Spinal cord (tissue), 10 donors: ENCODE measurements around the gene CYP8B1. TPM values are rescaled to one million over a fixed set of nuclear protein-coding genes. Genes with fewer than 3 reads are reported as not detected.

Source experiments
- DNase-seq, 6 donors: peaks; one replicate each; pipeline versions ENCODE4 v3.0.0 to v3.0.0-alpha.2; 2013 to 2015; ENCODE audit warnings: low spot score in 6 of 6, low read depth in 4 of 6
- H3K27ac ChIP-seq: one replicate; pipeline ENCODE4 v1.5.1; 2013; ENCODE audit warnings: low read depth, low read length, control low read depth
- H3K27me3 ChIP-seq: one replicate; pipeline ENCODE4 v1.6.1; 2013; ENCODE audit warnings: low read length; ENCODE audit not compliant: control insufficient read depth, insufficient read depth
- H3K36me3 ChIP-seq: one replicate; pipeline ENCODE4 v1.6.1; 2013; ENCODE audit warnings: low read length; ENCODE audit not compliant: control insufficient read depth, insufficient read depth
- H3K4me1 ChIP-seq: one replicate; pipeline ENCODE4 v1.6.1; 2013; ENCODE audit warnings: low read length; ENCODE audit not compliant: control insufficient read depth, insufficient read depth
- H3K4me3 ChIP-seq: one replicate; pipeline ENCODE4 v1.5.1; 2013; ENCODE audit warnings: low read depth, low read length, control low read depth
- H3K9me3 ChIP-seq: one replicate; pipeline ENCODE4 v1.6.1; 2013; ENCODE audit warnings: low read length; ENCODE audit not compliant: control insufficient read depth, insufficient read depth
- WGBS: methylation state at CpG from one replicate; pipeline ENCODE4 v1.1.5; 2013; ENCODE audit warnings: missing lambda C conversion rate; ENCODE audit not compliant: insufficient coverage; 5-methylcytosine and 5-hydroxymethylcytosine counted together
- polyA plus RNA-seq, 2 donors: library from polyadenylated mRNA; unstranded; fragments of 120-200 nt; gene quantifications; one replicate each; pipeline ENCODE4 v1.2.1, GENCODE V29; 2013; ENCODE audit not compliant: insufficient read length in 2 of 2
- total RNA-seq, 2 donors: library from RNA; depleted of rRNA in 1 of 2; stranded (reverse); fragments of 120-200 nt in 1 of 2; fragments of >200 nt in 1 of 2; gene quantifications; one replicate each; pipeline versions ENCODE4 v1.2.3 to v1.2.4, GENCODE V29; 2013 to 2014
- donor health status: healthy.

CYP8B1 gene
- total and polyA plus RNA-seq, 4 donors = 0.08 to 0.09 TPM; not detected in 2

- Histone ChIP-seq H3K4me3 (no peak overlapping the region), H3K27ac (no peak overlapping the region), H3K27me3 (no peaks in the 10 kb centered on the region), H3K36me3 (no peaks in the 10 kb centered on the region), H3K9me3 (no peaks in the 10 kb centered on the region), H3K4me1 (no peaks in the 10 kb centered on the region)
- DNase-seq = no peak
- WGBS = 72% methylated on average over 3 of the region's 5 CpGs
Observed at GRCh38 chr3:42846685-42847522, 28.8 kb downstream of the CYP8B1 start.

- H3K36me3 ChIP-seq = no peaks in the 10 kb centered on the region
- H3K27ac ChIP-seq = no peak overlapping the region
- no peaks in the 10 kb centered on the region for H3K9me3 ChIP-seq
- H3K4me3 ChIP-seq = no peak overlapping the region
- 97% methylated on average over 3 of the region's 4 CpGs for WGBS
- no peaks in the 10 kb centered on the region for H3K4me1 ChIP-seq
- no peaks in the 10 kb centered on the region for H3K27me3 ChIP-seq
- DNase-seq = no peak
Observed at GRCh38 chr3:42844815-42845214, 30.9 kb downstream of the CYP8B1 start.

DNA sequence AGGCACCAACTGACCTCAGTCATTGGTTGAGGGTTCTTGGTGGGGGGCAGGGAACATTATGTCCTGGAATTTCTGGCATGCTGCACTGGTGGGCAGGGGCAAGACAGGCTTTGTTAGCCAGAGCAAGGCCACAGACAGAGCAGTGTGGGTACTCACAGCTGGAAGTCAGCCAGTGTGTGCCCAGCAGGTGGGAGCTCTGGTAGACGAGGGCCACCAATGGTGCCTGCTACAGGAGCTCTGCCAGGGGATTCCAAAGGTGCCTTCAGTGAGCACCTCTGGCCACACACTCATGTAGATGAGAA, 31.3 kb downstream of the CYP8B1 start:
- 27% methylated on average over 1 of the region's 1 CpG for WGBS
- Histone ChIP-seq H3K9me3 (no peaks in the 10 kb centered on the region), H3K4me1 (no peaks in the 10 kb centered on the region), H3K36me3 (no peaks in the 10 kb centered on the region), H3K4me3 (no peak overlapping the region), H3K27ac (no peak overlapping the region), H3K27me3 (no peaks in the 10 kb centered on the region)
- no peak for DNase-seq

DNA sequence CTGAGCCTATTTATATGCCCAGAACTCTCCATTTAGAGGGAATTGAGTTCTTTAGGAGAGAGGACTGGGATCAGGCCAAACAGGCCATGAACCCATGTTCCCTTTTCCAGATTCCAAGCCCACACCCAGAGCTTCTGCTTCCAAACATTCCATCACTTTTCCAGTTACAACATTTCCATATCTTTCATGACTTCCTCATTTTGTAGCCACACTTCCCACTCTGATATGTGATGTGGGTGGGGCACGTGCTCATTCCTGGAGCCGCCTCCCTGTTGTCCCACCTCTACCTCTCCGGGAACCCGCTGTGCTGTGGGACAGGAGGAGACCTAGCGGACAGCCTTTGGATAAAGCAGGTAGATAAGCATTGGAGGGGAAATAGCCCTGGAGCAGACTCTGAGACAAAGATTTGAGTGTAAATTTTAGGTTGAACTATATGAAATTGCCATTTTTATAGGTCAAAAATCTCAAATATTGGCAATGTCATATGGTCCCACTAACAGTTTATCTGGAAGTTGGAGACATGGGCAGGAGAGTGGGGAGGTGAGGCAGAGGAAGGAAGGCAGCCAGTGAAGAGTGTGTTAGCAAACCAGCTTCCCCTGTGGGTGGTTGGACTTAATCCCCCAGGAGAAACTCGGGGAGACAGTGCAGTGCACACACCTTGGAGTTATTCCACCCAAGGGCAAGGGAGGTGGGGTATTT, 31.8 kb downstream of the CYP8B1 start:
- no peak for DNase-seq
- Histone ChIP-seq H3K9me3 (no peaks in the 10 kb centered on the region), H3K4me1 (no peaks in the 10 kb centered on the region), H3K4me3 (no peak overlapping the region), H3K27me3 (no peaks in the 10 kb centered on the region), H3K36me3 (no peaks in the 10 kb centered on the region), H3K27ac (no peak overlapping the region)
- WGBS = 86% methylated on average over 2 of the region's 6 CpGs

- no peaks in the 10 kb centered on the region for H3K4me1 ChIP-seq
- WGBS = 57% methylated on average over 1 of the region's 1 CpG
- H3K27me3 ChIP-seq = no peaks in the 10 kb centered on the region
- H3K4me3 ChIP-seq = no peak overlapping the region
- H3K9me3 ChIP-seq = no peaks in the 10 kb centered on the region
- H3K36me3 ChIP-seq = no peaks in the 10 kb centered on the region
- DNase-seq = no peak
- no peak overlapping the region for H3K27ac ChIP-seq
Observed at GRCh38 chr3:42841332-42841731, 34.3 kb downstream of the CYP8B1 start.

DNA sequence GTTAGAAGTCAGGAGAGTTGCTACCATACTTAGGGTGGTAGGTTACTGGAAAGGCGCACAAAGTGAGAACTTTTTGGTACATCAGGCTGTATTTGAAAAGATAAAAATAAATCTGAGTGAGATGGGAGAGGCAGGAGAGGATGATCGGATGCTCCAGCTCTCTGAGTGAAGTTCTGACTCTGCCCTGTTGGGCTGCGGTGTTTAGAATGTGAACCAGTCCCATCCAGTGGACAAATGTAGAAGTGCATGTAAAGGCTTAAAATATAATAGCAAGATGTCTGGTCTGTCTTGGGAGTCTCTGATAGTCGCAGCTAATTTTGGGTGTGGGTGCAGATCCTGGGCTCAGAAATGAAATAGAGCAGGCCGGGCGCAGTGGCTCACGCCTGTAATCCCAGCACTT, 36.1 kb downstream of the CYP8B1 start:
- no peak overlapping the region for H3K27ac ChIP-seq
- H3K4me1 ChIP-seq = no peaks in the 10 kb centered on the region
- H3K27me3 ChIP-seq = no peaks in the 10 kb centered on the region
- WGBS = 35% methylated on average over 4 of the region's 7 CpGs
- H3K4me3 ChIP-seq = no peak overlapping the region
- peak in 5 of 6 donors; percentile 45 to 91 (median 50) for DNase-seq
- no peaks in the 10 kb centered on the region for H3K36me3 ChIP-seq
- no peaks in the 10 kb centered on the region for H3K9me3 ChIP-seq

- DNase-seq = no peak
- no CpG with 5 or more reads among the region's 4 CpGs for WGBS
- Histone ChIP-seq H3K4me1 (no peaks in the 10 kb centered on the region), H3K4me3 (no peak overlapping the region), H3K9me3 (no peaks in the 10 kb centered on the region), H3K36me3 (no peaks in the 10 kb centered on the region), H3K27ac (no peak overlapping the region), H3K27me3 (no peaks in the 10 kb centered on the region)
Observed at GRCh38 chr3:42838571-42838970, 37.1 kb downstream of the CYP8B1 start.

DNA sequence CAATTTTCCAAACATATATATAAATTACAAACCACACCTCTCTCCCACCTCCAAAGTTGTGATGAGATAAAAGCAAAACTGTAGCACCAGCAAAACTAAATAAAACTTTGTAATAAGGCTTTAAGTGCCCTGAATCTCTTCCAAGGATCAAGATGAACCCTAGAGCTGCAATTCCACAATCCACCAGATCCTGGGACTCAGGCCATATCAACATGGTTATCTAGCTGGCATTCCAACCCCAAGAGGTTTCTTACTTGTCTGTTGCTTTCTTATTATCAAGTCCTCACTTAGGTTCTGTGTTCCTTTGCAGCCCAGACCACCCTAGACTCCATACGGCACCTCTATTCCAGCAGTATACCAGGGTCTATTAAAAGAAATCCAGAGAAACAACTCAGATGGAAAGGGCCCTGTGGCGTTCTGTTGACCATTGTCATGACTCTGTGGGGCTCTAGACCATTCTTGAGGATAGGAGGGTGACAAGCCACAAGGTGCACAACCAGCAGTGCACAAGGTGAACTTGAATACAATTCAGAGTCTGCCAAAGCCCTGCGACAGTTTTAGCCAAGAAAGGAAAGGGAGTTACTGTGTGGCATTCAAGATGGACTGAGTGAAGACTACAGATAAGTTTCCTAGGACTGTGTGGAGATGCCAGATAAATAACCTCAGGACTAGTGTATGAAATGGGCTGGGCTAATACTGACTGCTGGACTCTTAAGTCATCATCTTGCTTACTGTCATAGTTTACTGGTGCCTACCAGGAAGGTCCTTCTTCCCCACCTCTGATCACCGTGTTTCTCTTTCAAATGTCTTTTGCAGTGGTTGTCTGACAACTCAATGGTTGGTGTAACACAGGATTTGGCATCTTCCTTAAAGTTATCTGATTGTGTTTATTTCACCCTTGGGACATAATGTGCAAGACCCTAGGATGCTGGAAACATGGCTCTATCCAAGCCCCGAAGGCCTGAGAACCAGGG, 39.2 kb downstream of the CYP8B1 start:
- 74% methylated on average over 3 of the region's 5 CpGs for WGBS

GRCh38 chr3:42831321-42831713, 44.4 kb downstream of the CYP8B1 start:
- no peak overlapping the region for H3K4me3 ChIP-seq
- DNase-seq = peak in 2 of 6 donors; percentile 69 to 70
- H3K27me3 ChIP-seq = no peaks in the 10 kb centered on the region
- H3K27ac ChIP-seq = no peak overlapping the region
- H3K9me3 ChIP-seq = no peaks in the 10 kb centered on the region
- 11% methylated on average over 2 of the region's 3 CpGs for WGBS
- no peaks in the 10 kb centered on the region for H3K4me1 ChIP-seq
- no peaks in the 10 kb centered on the region for H3K36me3 ChIP-seq

More for the DNA sequence above, 39.2 kb downstream of the CYP8B1 start:
- Histone ChIP-seq H3K9me3 (no peaks in the 10 kb centered on the region), H3K36me3 (no peaks in the 10 kb centered on the region), H3K4me3 (no peak overlapping the region), H3K27ac (no peak overlapping the region), H3K4me1 (no peaks in the 10 kb centered on the region), H3K27me3 (no peaks in the 10 kb centered on the region)
- DNase-seq = no peak
